ENCODE results near the gene FANK1. TPM values are rescaled to one million over a fixed set of nuclear protein-coding genes. Genes with fewer than 3 reads are reported as not detected.
"Not testable (repeated sequence)": the region's sequence is repeated elsewhere in the genome, so short reads cannot be mapped to it uniquely, and the experiment has no call there.

FANK1 gene
- polyA plus RNA-seq: 1 to 10 TPM; 1.2 to 2.8 (median 1.3) TPM

GRCh38 chr10:125896088-125896934 lies at the start of gene FANK1:
Gene FANK1, plus strand, starts transcription at chr10:125896564. Its CDS starts 79 bp downstream, at chr10:125896643.
- WGBS, 3 donors: 24 to 29% (median 28%) methylated on average over 97 to 106 of the region's 106 CpGs
- H3K27ac ChIP-seq (ENCODE audit: low read depth, low read length): not testable (repeated sequence)

- WGBS, 3 donors: 92 to 95% (median 93%) methylated on average over 3 of the region's 3 CpGs
- H3K27ac ChIP-seq (ENCODE audit: low read depth, low read length): no peak overlapping the region
These were observed 49.5 kb upstream of the FANK1 start for GRCh38 chr10:125846894-125847293.

GRCh38 chr10:125848371-125848770 lies 48.0 kb upstream of the FANK1 start:
- WGBS, 3 donors: 73 to 100% (median 96%) methylated on average over 2 of the region's 2 CpGs
- H3K27ac ChIP-seq (ENCODE audit: low read depth, low read length): no peak overlapping the region

GRCh38 chr10:125848857-125849256 lies 47.5 kb upstream of the FANK1 start:
- no peak overlapping the region for H3K27ac ChIP-seq (ENCODE audit: low read depth, low read length)
- WGBS, 3 donors: 63 to 93% (median 93%) methylated on average over 2 of the region's 2 CpGs

GRCh38 chr10:125849448-125849847 lies 46.9 kb upstream of the FANK1 start:
- 65 to 89% (median 84%) methylated on average over 7 of the region's 7 CpGs for WGBS, 3 donors
- no peak overlapping the region for H3K27ac ChIP-seq (ENCODE audit: low read depth, low read length)

GRCh38 chr10:125850766-125851731 lies 45.3 kb upstream of the FANK1 start:
- 81 to 95% (median 88%) methylated on average over 2 of the region's 2 CpGs for WGBS, 3 donors
- no peak overlapping the region for H3K27ac ChIP-seq (ENCODE audit: low read depth, low read length)

GRCh38 chr10:125852487-125852886 lies 43.9 kb upstream of the FANK1 start:
- no peak overlapping the region for H3K27ac ChIP-seq (ENCODE audit: low read depth, low read length)
- 95 to 99% (median 96%) methylated on average over 7 of the region's 7 CpGs for WGBS, 3 donors

GRCh38 chr10:125857185-125857760 lies 39.1 kb upstream of the FANK1 start:
- 85 to 97% (median 87%) methylated on average over 2 of the region's 2 CpGs for WGBS, 3 donors
- no peak overlapping the region for H3K27ac ChIP-seq (ENCODE audit: low read depth, low read length)

GRCh38 chr10:125859128-125859817 lies 37.1 kb upstream of the FANK1 start:
- WGBS, 3 donors: 55 to 93% (median 88%) methylated on average over 4 of the region's 4 CpGs
- no peak overlapping the region for H3K27ac ChIP-seq (ENCODE audit: low read depth, low read length)

GRCh38 chr10:125865120-125865519 lies 31.2 kb upstream of the FANK1 start:
- H3K27ac ChIP-seq (ENCODE audit: low read depth, low read length): no peak overlapping the region
- 78 to 89% (median 84%) methylated on average over 3 of the region's 3 CpGs for WGBS, 3 donors

- 95 to 96% (median 96%) methylated on average over 7 of the region's 7 CpGs for WGBS, 3 donors
- H3K27ac ChIP-seq (ENCODE audit: low read depth, low read length): no peak overlapping the region
These were observed 29.8 kb upstream of the FANK1 start for GRCh38 chr10:125866421-125867029.

- 44 to 64% (median 63%) methylated on average over 7 of the region's 7 CpGs for WGBS, 3 donors
- no peak overlapping the region for H3K27ac ChIP-seq (ENCODE audit: low read depth, low read length)
These were observed 27.9 kb upstream of the FANK1 start for GRCh38 chr10:125868372-125868975.

- 64 to 88% (median 77%) methylated on average over 4 of the region's 4 CpGs for WGBS, 3 donors
- H3K27ac ChIP-seq (ENCODE audit: low read depth, low read length): no peak overlapping the region
These were observed 25.0 kb upstream of the FANK1 start for GRCh38 chr10:125871338-125871737.

- H3K27ac ChIP-seq (ENCODE audit: low read depth, low read length): no peak overlapping the region
- WGBS, 3 donors: 71 to 88% (median 85%) methylated on average over 10 to 11 of the region's 11 CpGs
These were observed 17.2 kb upstream of the FANK1 start for GRCh38 chr10:125878957-125879835.

- no peak overlapping the region for H3K27ac ChIP-seq (ENCODE audit: low read depth, low read length)
- 31 to 76% (median 73%) methylated on average over 6 of the region's 6 CpGs for WGBS, 3 donors
These were observed 15.6 kb upstream of the FANK1 start for GRCh38 chr10:125880719-125881118.

- 42 to 74% (median 72%) methylated on average over 4 of the region's 4 CpGs for WGBS, 3 donors
- H3K27ac ChIP-seq (ENCODE audit: low read depth, low read length): no peak within 1 kb of the TSS
These were observed 15.2 kb upstream of the FANK1 start, which contains the start of gene DHX32 for GRCh38 chr10:125881192-125881591. Gene DHX32, minus strand, starts transcription at chr10:125881292. Its CDS starts 468 bp downstream, at chr10:125880824.
